CD8-positive, alpha-beta memory T cell (primary cell): Measurements from ENCODE around the gene EPM2A. TPM values are rescaled to one million over a fixed set of nuclear protein-coding genes. Genes with fewer than 3 reads are reported as not detected.

Source experiments
- CTCF ChIA-PET: fragments of 350-600 bp; sonication (Branson Sonifier 250); formaldehyde crosslinking; loops from one replicate; lab custom pipeline; 2021; ENCODE audit warnings: antibody characterized with exemption; lab: Charles Lee
- POLR2A ChIA-PET: fragments of 350-600 bp; sonication (Branson Sonifier 250); formaldehyde crosslinking; loops from one replicate; lab custom pipeline; 2021; ENCODE audit warnings: antibody characterized with exemption; lab: Charles Lee
- DNase-seq, 5 donors: peaks; one replicate each; pipeline versions ENCODE4 v3.0.0 to v3.0.0-alpha.2; 2020 to 2022; ENCODE audit warnings: mixed read lengths in 1 of 5
- H3K27ac ChIP-seq: one replicate; pipeline ENCODE4 v1.7.0; 2013; ENCODE audit warnings: low read depth, mild to moderate bottlenecking, low read length, moderate library complexity
- H3K27me3 ChIP-seq: 2 replicates; pipeline ENCODE4 v1.7.0; 2013; ENCODE audit warnings: low read length, mild to moderate bottlenecking; ENCODE audit not compliant: insufficient read depth, poor library complexity, severe bottlenecking
- H3K36me3 ChIP-seq: 2 replicates; pipeline ENCODE4 v1.7.0; 2013; ENCODE audit warnings: mild to moderate bottlenecking, low read length, moderate library complexity; ENCODE audit not compliant: insufficient read depth
- H3K4me1 ChIP-seq: 2 replicates; pipeline ENCODE4 v1.7.0; 2013; ENCODE audit warnings: mild to moderate bottlenecking, low read length, moderate library complexity; ENCODE audit not compliant: insufficient read depth
- H3K4me3 ChIP-seq: 2 replicates; pipeline ENCODE4 v1.7.0; 2013; ENCODE audit warnings: mild to moderate bottlenecking, low read length
- H3K9me3 ChIP-seq: 2 replicates; pipeline ENCODE4 v1.7.0; 2013; ENCODE audit warnings: mild to moderate bottlenecking, low read length
- H3K27ac Mint-ChIP-seq, 8 donors: one replicate each; pipeline ENCODE4 v1.8.0; 2020 to 2021; ENCODE audit warnings: mixed read lengths in 8 of 8, mild to moderate bottlenecking in 6 of 8, inconsistent platforms in 3 of 8, moderate library complexity in 3 of 8
- H3K27me3 Mint-ChIP-seq, 2 donors: one replicate each; pipeline ENCODE4 v1.8.0; 2020 to 2021; ENCODE audit warnings: mixed read lengths in 2 of 2, mild to moderate bottlenecking in 1 of 2, moderate library complexity in 1 of 2
- H3K36me3 Mint-ChIP-seq, 3 donors: one replicate each; pipeline ENCODE4 v1.8.0; 2020 to 2021; ENCODE audit warnings: mixed read lengths in 3 of 3, inconsistent platforms in 1 of 3, mild to moderate bottlenecking in 1 of 3
- H3K4me1 Mint-ChIP-seq, 3 donors: one replicate each; pipeline ENCODE4 v1.8.0; 2020 to 2021; ENCODE audit warnings: mixed read lengths in 3 of 3, inconsistent platforms in 1 of 3, mild to moderate bottlenecking in 1 of 3
- H3K4me3 Mint-ChIP-seq, 7 donors: one replicate each; pipeline ENCODE4 v1.8.0; 2020 to 2021; ENCODE audit warnings: mixed read lengths in 7 of 7, mild to moderate bottlenecking in 6 of 7, moderate library complexity in 4 of 7, inconsistent platforms in 2 of 7
- H3K9me3 Mint-ChIP-seq, 5 donors: one replicate each; pipeline ENCODE4 v1.8.0; 2020 to 2022; ENCODE audit warnings: mixed read lengths in 5 of 5, mild to moderate bottlenecking in 3 of 5, moderate library complexity in 2 of 5, inconsistent platforms in 1 of 5
- polyA plus RNA-seq: library from polyadenylated mRNA; unstranded; fragments of 300-500 nt; fragmentation: Illumina TruSeq; gene quantifications from one replicate; pipeline ENCODE4 v1.2.3, GENCODE V29; 2021
- total RNA-seq, 2 experiments: library from RNA; stranded (reverse); gene quantifications; one replicate each; pipeline ENCODE4 v1.2.3, GENCODE V29; 2021

EPM2A gene
- total and polyA plus RNA-seq, 3 experiments from 2014 or later = 6.0 to 8.5 (median 7.5) TPM

DNA sequence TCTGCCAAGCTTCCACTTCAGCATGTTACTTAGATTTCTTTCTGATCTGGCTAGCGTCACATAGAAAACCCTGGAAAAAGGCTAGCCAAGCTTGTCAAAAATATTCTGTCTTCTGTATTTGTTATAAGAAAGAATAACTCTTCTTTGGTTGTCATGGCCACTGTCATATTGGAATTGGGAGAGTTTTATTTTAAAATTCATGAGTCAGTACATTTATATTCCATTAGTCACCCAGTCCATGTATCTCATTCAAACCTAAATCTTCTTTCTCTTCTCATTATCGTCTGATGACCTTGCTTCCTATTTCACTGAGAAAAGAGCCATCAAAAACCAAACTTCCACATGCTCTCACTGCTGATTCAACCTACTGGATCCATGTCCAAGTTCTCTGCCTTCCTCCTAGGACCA is 65.7 kb downstream of the EPM2A start:
- Histone ChIP-seq H3K27me3 (no peaks in the 10 kb centered on the region), H3K9me3 (no peaks in the 10 kb centered on the region), H3K4me1 (no peaks in the 10 kb centered on the region), H3K27ac (no peak overlapping the region), H3K36me3 (no peaks in the 10 kb centered on the region), H3K4me3 (no peak overlapping the region)
- no peak overlapping the region for H3K4me3 Mint-ChIP-seq
- H3K27me3 Mint-ChIP-seq = no peaks in the 10 kb centered on the region
- POLR2A ChIA-PET = no interaction called here
- no peak for DNase-seq
- CTCF ChIA-PET = no interaction called here
- no peak overlapping the region for H3K27ac Mint-ChIP-seq
- H3K4me1 Mint-ChIP-seq = peaks cover 0 to 4% (median 0%) of the 10 kb centered on the region in 3 donors
- peaks cover 13 to 37% (median 24%) of the 10 kb centered on the region in 3 donors for H3K36me3 Mint-ChIP-seq
- peaks cover 0 to 2% (median 0%) of the 10 kb centered on the region in 5 donors for H3K9me3 Mint-ChIP-seq

DNA sequence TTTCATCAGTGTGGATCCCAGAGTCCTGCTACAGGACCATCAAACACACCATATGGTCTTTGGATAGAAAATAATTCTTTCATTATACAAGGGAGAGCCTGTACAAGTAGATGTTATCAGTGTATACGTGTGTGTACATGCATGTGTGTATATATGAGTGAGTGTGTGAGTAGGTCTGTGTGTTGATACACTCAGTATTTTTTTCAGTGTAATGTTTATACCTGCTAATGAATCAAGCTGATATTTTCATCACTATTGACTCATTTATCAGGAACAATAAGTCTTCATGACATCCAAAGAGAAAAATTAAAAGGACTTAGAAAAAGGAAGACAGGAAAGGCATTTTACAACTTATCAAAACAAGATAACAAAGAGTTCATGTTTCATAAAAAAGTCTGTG is 66.5 kb downstream of the EPM2A start:
- peaks cover 0 to 2% (median 0%) of the 10 kb centered on the region in 5 donors for H3K9me3 Mint-ChIP-seq
- CTCF ChIA-PET = no interaction called here

DNA sequence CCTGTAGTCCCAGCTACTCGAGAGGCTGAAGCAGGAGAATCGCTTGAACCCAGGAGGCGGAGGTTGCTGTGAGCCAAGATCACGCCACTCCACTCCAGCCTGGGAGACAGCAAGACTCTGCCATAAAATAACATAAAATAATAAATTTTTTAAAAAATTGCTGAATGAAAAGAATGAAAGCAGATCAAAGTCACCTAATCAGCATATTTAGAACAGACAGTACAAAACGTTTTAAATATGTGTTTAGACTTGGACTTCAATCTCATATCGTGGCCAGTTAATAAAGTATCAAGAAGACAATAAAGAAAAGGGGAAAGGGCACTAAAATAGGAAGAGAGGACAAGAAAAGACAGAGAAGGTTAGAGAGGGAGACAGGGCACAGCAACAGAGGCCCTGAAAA is 74.6 kb downstream of the EPM2A start:
- Mint-ChIP-seq H3K27me3 (no peaks in the 10 kb centered on the region), H3K36me3 (peaks cover 2 to 39% (median 11%) of the 10 kb centered on the region in 3 donors), H3K9me3 (peaks cover 0 to 7% (median 3%) of the 10 kb centered on the region in 5 donors), H3K4me3 (no peak overlapping the region), H3K27ac (no peak overlapping the region), H3K4me1 (no peaks in the 10 kb centered on the region)
- CTCF ChIA-PET = no interaction called here
- no peaks in the 10 kb centered on the region for H3K36me3 ChIP-seq
- H3K9me3 ChIP-seq = no peaks in the 10 kb centered on the region
- DNase-seq = no peak
- H3K27ac ChIP-seq = no peak overlapping the region
- no peaks in the 10 kb centered on the region for H3K27me3 ChIP-seq
- H3K4me3 ChIP-seq = no peak overlapping the region
- no peaks in the 10 kb centered on the region for H3K4me1 ChIP-seq
- POLR2A ChIA-PET = no interaction called here

More for the DNA sequence above, 66.5 kb downstream of the EPM2A start:
- POLR2A ChIA-PET = no interaction called here
- H3K27me3 ChIP-seq = no peaks in the 10 kb centered on the region
- H3K36me3 ChIP-seq = no peaks in the 10 kb centered on the region
- Mint-ChIP-seq H3K27me3 (no peaks in the 10 kb centered on the region), H3K4me1 (no peaks in the 10 kb centered on the region), H3K27ac (no peak overlapping the region), H3K4me3 (no peak overlapping the region), H3K36me3 (peaks cover 12 to 29% (median 19%) of the 10 kb centered on the region in 3 donors)
- DNase-seq = no peak
- H3K4me3 ChIP-seq = no peak overlapping the region
- no peak overlapping the region for H3K27ac ChIP-seq
- no peaks in the 10 kb centered on the region for H3K9me3 ChIP-seq
- no peaks in the 10 kb centered on the region for H3K4me1 ChIP-seq

DNA sequence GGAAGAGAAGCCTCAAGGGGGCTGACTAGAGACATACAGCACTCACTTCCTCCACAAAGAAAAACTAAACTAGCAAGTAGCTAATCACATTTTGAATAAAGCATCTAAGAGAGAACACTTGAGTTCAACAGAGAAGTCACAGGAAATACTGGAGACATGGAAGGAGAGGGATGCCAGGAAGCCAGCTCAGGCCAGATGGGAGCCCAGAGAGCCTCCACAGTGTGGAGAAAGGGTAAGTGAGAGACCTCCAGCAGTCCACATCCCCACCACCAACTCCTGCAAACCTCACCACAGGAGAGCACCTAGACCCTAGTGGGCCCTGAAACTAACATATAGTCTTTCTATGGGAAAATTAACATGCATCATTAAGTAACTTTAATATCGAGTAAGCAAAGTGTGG is 79.2 kb downstream of the EPM2A start:
- no peak for DNase-seq
- no peaks in the 10 kb centered on the region for H3K9me3 ChIP-seq
- H3K27me3 ChIP-seq = no peaks in the 10 kb centered on the region
- H3K4me3 Mint-ChIP-seq = no peak overlapping the region
- POLR2A ChIA-PET = no interaction called here
- H3K36me3 Mint-ChIP-seq = peaks cover 2 to 21% (median 6%) of the 10 kb centered on the region in 3 donors
- no peaks in the 10 kb centered on the region for H3K9me3 Mint-ChIP-seq
- no peak overlapping the region for H3K27ac Mint-ChIP-seq
- no peaks in the 10 kb centered on the region for H3K4me1 ChIP-seq
- no peaks in the 10 kb centered on the region for H3K4me1 Mint-ChIP-seq
- H3K27ac ChIP-seq = no peak overlapping the region
- CTCF ChIA-PET = interaction anchor here (1.0 kb wide), 1 partner anchor 22 kb away, joined by 3 read pairs; no protein-coding TSS in a partner anchor
- H3K4me3 ChIP-seq = no peak overlapping the region
- no peaks in the 10 kb centered on the region for H3K36me3 ChIP-seq
- no peaks in the 10 kb centered on the region for H3K27me3 Mint-ChIP-seq

DNA sequence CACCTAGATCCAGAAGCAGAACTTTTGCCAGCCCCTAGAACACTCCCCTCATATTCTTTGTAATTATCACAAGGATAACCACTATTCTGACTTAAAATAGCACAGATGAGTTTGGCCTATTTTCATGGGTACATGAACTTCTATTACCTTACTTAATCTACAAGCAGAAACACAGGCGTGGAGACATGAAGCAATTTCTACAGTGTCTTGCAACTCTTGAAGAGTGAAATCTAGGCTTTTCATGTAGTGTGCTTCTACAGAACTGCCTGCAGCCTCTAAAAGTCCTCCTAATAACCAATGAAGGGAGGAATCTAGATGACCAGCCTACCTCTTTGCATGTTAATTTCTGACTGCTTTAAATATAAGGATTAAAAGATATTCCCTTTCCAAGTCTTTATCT is 82.7 kb downstream of the EPM2A start:
- no peak for DNase-seq
- Histone ChIP-seq H3K4me1 (no peaks in the 10 kb centered on the region), H3K36me3 (no peaks in the 10 kb centered on the region), H3K27me3 (no peaks in the 10 kb centered on the region), H3K9me3 (no peaks in the 10 kb centered on the region), H3K4me3 (no peak overlapping the region), H3K27ac (no peak overlapping the region)
- POLR2A ChIA-PET = no interaction called here
- Mint-ChIP-seq H3K9me3 (no peaks in the 10 kb centered on the region), H3K4me1 (no peaks in the 10 kb centered on the region), H3K4me3 (no peak overlapping the region), H3K27me3 (no peaks in the 10 kb centered on the region), H3K27ac (no peak overlapping the region), H3K36me3 (peaks cover 2 to 17% (median 5%) of the 10 kb centered on the region in 3 donors)
- CTCF ChIA-PET = no interaction called here

DNA sequence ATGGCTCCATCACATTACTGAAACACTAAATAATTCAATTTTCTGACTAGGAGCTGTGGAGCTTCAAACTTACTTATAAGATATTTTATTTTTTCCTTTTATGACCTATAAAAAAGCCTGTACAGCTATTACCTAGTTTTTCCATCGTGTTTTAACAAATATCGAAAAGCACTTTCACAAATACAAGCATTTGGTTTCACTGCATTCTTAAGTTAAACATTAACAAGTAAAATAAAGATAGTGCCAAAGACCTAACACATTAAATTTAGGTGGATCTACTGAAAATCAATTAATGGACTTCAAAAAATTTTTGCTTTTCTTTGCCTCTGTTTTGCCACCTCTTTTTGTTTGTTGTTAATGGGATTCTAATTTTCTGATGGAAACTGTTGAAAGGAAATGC is 83.3 kb downstream of the EPM2A start:
- H3K27ac Mint-ChIP-seq = no peak overlapping the region
- DNase-seq = no peak
- no peak overlapping the region for H3K27ac ChIP-seq
- no peaks in the 10 kb centered on the region for H3K36me3 ChIP-seq
- H3K4me3 Mint-ChIP-seq = no peak overlapping the region
- ChIA-PET CTCF (interaction anchor here (4.8 kb wide), 1 partner anchor 18 kb away, joined by 18 read pairs; no protein-coding TSS in a partner anchor), POLR2A (no interaction called here)
- H3K9me3 Mint-ChIP-seq = no peaks in the 10 kb centered on the region
- no peaks in the 10 kb centered on the region for H3K27me3 Mint-ChIP-seq
- H3K27me3 ChIP-seq = no peaks in the 10 kb centered on the region
- no peaks in the 10 kb centered on the region for H3K9me3 ChIP-seq
- no peak overlapping the region for H3K4me3 ChIP-seq
- peaks cover 2 to 14% (median 3%) of the 10 kb centered on the region in 3 donors for H3K36me3 Mint-ChIP-seq
- no peaks in the 10 kb centered on the region for H3K4me1 Mint-ChIP-seq
- no peaks in the 10 kb centered on the region for H3K4me1 ChIP-seq

DNA sequence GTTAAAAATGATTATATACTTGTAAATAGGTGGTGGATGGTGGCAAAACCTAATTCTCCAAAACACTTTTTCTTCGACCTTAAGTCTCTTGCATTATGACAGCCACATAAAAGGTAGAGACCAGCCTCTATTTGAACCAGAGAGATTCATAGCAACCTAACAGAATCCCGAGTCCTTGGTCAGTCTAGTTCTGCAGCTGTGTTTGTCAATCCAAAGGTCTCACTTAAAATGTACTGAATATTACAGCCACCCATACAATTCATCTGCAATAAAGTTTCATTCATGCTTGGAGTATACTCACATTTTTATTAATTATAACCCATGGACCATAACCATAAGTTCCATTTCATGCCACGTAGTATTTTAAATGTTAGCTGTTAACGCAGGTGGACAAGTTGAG is 87.2 kb downstream of the EPM2A start:
- H3K36me3 ChIP-seq = no peaks in the 10 kb centered on the region
- H3K27ac Mint-ChIP-seq = no peak overlapping the region
- no peaks in the 10 kb centered on the region for H3K9me3 Mint-ChIP-seq
- H3K27ac ChIP-seq = no peak overlapping the region
- H3K36me3 Mint-ChIP-seq = peaks cover 2 to 5% (median 3%) of the 10 kb centered on the region in 3 donors
- H3K4me3 Mint-ChIP-seq = no peak overlapping the region
- H3K27me3 ChIP-seq = no peaks in the 10 kb centered on the region
- ChIA-PET CTCF (interaction anchor here (4.8 kb wide), 1 partner anchor 14 kb away, joined by 18 read pairs; no protein-coding TSS in a partner anchor), POLR2A (no interaction called here)
- no peak overlapping the region for H3K4me3 ChIP-seq
- no peaks in the 10 kb centered on the region for H3K27me3 Mint-ChIP-seq
- H3K4me1 ChIP-seq = no peaks in the 10 kb centered on the region
- H3K9me3 ChIP-seq = no peaks in the 10 kb centered on the region
- no peaks in the 10 kb centered on the region for H3K4me1 Mint-ChIP-seq
- no peak for DNase-seq

DNA sequence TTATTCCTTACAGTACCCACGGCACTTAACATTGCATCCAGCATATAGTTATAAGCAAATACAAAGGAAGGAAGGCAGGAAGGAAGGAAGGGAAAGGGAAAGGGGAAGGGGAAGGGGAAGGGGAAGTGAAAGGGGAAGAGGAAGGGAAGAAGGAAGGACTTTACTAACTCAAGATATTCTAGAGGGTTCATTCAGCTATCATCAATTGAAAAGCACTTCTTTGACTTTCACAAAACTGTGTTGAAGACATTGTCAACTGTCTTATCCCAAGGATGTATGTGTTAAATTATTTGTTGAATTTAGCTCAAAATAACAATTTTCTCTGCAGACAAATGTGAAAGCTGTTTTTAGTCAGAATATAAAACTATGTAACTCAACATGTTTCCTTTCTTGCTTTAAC is 87.7 kb downstream of the EPM2A start:
- Histone ChIP-seq H3K27ac (no peak overlapping the region), H3K4me1 (no peaks in the 10 kb centered on the region), H3K36me3 (no peaks in the 10 kb centered on the region), H3K9me3 (no peaks in the 10 kb centered on the region), H3K4me3 (no peak overlapping the region), H3K27me3 (no peaks in the 10 kb centered on the region)
- ChIA-PET POLR2A (no interaction called here), CTCF (interaction anchor here (1.9 to 4.8 kb wide), 2 partner anchors 13 to 14 kb away, joined by 6 to 18 read pairs; no protein-coding TSS in a partner anchor)
- Mint-ChIP-seq H3K4me3 (no peak overlapping the region), H3K9me3 (no peaks in the 10 kb centered on the region), H3K36me3 (peaks cover 2 to 5% (median 3%) of the 10 kb centered on the region in 3 donors), H3K4me1 (no peaks in the 10 kb centered on the region), H3K27me3 (no peaks in the 10 kb centered on the region), H3K27ac (no peak overlapping the region)
- no peak for DNase-seq
